HG03439 (cell line): ENCODE data around the gene PRR36.
"Not testable (repeated sequence)": the region's sequence is repeated elsewhere in the genome, so short reads cannot be mapped to it uniquely, and the experiment has no call there.

ENCODE experiments used
- ATAC-seq: cut with Tn5 transposase; IDR thresholded peaks from one replicate; pipeline ENCODE4 v1.9.1; 2021; ENCODE audit warnings: mild to moderate bottlenecking, moderate library complexity; ENCODE audit not compliant: unreplicated experiment

The PRR36 gene

DNA sequence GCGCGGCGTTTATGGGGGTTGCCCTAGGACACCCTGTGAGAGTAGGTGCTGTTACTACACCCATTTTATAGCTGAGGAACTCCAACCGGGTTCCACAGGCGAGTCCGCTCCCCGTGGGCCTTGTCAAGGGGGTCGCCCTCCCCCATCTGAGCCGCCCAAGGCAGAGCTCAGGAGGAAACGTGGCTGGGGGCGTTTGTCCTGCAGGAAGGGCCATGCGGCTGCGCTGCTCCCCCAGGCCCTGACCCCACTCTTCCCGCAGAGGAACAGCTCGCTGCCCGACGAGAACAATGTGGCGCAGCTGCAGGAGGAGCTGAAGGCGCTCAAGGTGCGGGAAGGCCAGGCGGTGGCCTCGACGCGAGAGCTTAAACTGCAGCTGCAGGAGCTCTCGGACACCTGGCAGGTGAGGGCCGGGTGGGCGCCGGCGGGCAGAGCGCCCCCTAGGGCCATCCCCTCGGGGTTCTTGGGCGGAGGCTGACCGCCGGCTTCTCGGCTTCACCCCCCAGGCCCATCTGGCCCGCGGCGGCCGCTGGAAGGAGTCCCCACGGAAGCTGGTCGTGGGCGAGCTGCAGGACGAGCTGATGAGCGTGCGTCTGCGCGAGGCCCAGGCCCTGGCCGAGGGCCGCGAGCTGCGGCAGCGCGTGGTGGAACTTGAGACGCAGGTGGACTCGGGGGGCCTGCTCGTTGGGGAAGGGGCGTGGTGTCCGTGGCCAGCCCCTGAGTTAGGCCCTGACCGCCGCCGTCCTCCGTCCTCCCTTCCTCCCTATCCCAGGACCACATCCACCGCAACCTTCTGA lies 12.4 kb downstream of the PRR36 start:
- ATAC-seq = no peak

DNA sequence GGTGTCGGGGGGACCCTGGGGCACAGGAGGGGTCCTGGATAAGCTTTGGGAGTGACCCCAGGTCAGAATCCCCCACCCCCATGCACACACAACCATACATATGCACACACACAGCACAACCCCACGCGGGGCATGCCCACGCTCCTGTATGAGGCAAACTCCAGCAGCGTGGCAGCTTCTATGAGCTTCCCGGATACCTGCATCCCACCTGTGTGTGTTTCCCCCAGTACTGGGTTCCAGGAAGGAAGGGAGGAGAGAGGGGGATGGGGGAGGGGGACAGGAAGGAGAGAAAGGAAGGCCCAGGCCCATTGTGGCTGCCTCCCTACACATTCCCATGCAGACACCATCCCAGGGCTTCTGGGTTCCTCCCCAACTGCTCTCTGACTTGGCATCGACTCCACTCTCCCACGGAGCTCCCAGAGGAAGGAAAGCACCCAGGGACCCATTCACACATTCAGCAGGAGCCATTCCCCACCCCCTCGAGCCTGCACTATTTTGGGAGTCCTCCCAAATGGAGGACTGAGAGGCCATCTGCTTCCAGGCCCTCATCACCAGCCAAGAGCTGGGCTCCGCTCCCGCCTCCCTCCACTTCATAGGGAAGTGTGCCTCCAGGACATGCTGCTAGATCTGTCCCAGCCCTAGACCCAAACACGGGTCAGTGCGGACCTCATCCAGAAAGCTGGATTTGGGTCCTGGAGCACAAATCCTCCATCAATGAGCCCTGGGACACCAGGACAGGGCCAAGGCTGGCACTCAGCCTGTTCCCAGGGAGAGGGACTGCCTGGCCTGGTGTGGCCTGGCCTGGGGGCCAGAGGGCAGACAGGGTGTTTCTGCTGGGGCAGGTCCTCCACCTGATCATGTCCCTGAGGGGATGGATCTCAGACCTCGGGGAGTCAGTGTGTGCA lies 13.2 kb downstream of the PRR36 start:
- ATAC-seq = no peak

DNA sequence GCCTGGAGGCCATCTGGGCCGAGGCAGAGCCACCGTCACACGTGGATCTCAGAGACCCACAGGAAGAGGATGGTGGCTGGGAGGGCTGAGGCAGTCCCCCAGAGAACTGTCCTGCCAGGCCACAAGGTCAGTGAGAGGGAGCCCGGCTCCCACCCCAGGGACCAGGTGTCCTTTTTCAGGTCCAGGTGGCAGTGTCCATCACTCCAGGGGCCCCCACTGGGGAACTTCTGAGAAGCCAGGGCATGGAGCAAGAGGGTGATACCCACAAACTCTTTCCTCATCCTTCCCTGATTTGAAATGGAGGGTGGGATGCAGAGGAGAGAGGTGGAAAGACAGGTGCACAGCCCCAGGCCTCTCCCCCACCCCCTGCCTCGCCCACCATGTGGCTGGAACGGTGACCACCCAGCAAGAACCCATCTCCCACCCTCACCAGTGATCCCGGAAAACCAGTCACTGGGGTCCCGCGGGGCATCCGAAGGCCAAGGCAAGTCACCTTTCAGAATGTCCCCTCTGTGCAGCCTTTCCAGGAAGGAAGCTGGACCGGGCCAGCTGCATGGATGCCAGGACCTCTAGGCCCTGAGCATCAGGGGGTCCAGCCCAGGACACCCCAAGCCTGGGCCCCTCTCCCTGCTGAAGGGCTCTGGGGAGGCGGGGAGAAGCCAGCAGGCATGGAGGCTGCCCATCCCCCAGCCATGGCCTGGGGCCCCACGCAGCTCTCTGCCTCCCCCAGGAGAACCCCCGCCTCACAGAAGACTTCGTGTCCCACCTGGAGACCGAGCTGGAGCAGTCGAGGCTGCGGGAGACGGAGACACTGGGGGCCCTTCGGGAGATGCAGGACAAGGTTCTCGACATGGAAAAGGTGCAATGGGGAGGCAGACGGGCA lies 14.1 kb downstream of the PRR36 start:
- ATAC-seq = no peak

DNA sequence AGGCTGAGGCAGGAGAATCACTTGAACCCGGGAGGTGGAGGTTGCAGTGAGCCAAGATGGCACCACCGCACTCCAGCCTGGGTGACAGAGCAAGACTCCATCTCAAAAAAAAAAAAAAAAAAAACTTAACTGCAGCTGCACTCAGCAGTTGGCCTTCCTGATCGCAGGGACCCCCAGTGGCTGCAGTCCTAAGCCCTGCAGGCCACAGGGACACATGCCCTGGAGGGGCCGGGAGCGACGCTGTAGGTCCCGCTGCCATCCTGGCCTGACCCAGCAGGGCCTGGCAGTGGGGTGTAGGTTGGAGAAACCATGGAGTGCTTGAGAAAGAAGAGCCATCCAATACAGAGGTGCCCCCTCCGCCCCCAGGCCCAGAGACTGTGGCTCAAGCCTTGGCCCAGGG lies 15.1 kb downstream of the PRR36 start:
- not testable (repeated sequence) for ATAC-seq

DNA sequence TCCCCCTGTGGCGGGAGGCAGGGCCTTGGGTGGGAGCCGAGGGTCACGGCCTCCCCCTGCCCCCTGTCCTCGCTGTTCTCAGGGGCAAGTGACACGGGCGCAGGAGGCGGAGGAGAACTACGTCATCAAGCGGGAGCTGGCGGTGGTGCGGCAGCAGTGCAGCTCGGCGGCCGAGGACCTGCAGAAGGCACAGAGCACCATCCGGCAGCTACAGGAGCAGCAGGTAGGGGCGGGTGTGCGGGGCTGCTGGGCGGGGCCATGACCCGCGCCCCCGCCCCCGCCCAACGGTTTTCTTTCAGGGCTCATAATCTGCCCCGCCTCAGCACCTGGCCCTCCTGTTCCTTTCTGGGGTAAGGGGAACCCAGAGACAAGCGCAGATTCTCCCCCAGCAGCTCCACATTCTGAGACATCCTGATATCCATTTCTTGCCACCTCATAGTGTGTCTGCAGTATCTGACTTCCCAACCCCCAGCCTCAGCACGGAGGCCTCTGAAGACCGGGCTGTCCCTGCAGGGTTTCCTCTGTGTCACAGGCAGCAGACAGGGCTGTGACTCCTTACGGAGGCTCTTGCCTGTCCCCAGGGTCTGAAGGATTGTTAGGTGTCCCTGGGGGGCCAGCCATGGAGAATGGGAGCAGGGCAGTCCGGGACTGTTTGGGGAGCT lies 15.9 kb downstream of the PRR36 start:
- no peak for ATAC-seq

DNA sequence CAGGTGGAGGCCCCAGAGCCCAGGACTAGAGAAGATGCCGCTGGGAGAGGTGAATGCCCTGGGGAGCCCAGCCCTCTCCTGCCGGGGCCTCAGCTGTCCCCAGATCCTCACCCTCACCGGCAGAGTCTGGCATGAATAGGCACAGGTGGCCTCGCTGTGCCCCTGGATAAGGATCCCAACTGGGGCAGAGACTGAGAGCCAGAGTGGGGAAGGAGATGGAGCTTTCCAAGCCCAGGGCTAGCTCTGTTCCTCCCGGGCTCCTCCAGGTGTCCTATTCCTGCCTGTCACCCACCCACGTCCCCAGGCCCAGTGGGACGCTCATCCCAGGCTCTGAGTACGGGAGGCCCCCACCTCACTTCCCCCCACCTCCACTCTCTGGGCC lies 16.5 kb downstream of the PRR36 start:
- ATAC-seq = no peak

DNA sequence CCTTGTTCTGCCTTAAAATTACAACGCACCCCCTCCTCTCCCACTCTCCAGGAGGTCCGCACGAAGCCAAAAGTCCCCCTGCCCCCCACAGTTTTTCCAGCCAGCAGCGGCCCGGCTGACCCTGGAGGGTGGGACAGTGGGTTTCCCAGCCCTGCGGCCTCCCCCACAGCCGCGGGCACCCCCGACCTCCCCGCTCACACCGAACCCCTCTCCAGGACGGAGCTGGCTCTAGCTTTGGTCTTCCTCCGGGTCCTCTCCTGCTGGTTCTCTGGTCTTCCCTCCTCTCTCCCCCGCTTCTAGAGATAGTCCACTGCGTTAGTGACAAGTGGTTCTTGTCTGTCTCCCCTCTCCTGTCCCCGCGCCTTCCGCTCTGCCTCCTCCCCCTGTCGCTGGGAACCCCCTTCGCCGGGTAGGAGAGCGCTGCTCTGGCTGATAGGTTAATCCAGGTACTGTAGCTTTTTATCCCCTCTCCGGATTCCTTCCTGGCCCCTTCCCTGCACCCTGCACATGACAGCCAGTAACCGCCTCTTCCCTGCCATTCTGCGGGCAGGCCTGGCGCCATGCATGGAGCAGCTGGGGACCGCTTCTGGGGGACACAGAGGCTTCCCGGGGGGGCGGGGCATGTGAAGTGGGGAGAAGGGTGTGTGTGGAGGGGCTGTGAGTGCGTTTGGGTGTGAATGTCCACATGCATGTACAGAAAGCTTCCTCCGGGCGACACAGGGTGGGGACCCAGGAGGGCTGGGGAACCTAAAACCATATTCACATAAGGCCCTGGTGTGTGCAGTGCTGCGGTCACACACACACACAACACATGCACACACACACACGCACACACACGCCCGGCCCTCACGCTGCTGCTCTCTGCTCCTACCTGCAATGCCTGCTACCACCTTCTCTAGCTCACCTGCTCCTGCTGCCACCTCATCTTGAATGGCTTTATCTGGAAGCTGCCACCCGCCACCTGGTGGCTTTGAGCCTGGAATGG lies 17.2 kb downstream of the PRR36 start:
- no peak for ATAC-seq

DNA sequence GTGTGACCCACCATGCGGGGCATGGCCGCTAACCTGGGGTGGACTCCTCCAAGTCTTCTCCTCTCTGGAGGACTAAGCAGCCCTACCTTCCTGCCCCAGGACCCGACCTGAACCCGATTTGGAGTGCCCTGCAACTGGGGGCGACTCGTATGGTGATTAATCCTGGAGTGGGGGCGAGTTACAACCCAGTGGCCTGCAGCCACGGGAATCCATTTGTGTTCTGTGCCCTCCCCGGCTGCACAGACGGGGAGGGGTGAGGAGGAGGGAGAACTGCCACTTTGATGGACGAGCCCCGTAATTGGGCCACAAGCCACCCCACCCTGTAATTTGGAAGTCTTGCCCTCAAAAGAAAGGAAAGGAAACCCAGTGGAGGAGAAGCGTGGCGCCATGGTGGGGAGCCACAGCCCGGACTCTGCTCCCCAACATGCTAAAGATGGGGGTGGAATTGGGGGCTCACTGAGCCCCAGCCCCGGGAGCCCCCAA lies 18.0 kb downstream of the PRR36 start:
- no peak for ATAC-seq

DNA sequence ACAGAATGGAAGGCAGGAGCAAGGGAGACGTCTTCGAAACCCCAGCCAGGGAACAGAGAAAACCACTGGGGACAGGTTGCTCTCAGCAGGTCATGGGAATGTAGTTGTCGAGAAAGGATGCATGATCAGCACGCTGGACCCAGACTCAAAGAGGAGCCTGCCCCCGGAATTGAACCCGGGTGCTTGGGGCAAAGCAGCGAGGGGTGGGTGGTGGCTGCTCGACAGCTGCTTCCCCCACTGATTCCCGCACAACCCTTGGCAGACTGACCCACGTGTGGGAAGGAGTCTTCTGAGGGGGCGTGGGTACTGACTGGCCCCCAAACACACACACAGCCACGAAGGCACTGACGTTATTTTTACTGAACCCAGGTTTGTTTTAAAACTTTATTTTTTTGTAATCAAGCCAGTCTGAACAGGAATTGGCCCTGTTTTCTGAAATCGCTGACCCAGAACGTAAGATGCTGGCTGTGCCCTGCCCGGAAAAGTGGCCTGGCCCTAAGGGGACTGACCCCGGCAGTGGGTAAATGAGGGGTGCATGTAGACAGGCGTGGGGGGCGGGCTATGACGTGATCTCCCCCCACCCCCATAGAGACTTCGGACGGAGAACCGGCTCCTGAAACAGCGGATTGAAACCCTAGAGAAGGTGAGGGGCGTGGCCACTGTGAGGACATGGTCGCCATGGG lies 18.6 kb downstream of the PRR36 start:
- ATAC-seq = no peak

DNA sequence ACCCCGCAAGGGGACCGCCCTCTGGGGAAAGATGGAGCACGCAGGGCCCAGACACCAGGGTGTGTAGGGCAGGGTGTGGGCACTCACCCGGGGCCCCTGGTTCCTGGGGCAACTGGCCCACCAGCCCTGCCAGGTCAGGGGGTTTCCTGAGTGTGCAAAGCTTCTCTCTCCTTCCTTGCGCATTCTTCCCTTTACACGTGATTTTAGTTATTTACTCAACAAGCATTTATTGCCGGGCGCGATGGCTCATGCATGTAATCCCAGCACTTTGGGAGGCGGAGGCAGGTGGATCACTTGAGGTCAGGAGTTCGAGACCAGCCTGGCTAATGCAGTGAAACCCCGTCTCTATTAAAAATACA lies 20.4 kb downstream of the PRR36 start:
- ATAC-seq = no peak

DNA sequence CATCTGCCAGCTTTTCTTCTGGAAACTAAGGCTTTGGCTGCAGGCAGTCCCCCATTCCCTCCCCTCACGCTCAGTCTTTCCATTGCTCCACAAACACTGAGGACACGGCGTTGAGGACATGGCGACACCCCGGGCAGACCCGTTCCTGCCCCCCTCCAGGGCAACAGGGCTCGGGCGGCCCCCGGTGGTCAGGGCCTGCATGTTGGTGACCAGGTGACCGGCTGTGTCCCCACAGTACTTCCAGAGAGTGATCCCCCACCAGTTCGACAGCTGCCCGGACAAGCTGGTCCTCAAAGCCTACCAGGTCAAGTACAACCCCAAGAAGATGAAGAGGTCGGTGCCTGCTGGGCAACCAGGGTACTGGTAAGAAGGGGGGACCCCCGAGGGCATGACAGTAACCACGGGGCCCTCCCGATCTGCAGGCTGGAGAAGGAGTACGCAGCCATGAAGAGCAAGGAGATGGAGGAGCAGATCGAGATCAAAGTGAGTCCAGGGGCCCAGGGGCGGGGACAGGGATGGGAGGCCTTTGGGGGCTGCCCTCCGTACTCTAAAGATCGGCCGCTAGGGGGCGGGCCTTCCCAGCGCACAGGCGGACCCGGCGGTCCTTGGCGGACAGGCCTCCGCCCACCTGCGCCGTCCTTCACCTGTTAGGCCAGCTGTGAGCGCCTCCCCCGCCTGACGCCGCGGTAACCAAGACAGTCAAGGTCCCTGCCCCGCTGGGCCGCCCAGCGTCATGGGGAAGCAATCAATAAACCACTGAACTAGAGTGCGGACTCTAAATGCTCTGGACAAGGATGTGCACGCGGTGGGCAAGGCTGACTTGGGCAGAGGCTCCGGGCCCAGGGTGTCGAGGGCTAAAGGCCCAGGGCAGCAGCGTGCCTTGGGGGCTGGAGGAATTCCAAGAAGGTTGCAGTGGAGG lies 21.1 kb downstream of the PRR36 start:
- ATAC-seq = no peak

DNA sequence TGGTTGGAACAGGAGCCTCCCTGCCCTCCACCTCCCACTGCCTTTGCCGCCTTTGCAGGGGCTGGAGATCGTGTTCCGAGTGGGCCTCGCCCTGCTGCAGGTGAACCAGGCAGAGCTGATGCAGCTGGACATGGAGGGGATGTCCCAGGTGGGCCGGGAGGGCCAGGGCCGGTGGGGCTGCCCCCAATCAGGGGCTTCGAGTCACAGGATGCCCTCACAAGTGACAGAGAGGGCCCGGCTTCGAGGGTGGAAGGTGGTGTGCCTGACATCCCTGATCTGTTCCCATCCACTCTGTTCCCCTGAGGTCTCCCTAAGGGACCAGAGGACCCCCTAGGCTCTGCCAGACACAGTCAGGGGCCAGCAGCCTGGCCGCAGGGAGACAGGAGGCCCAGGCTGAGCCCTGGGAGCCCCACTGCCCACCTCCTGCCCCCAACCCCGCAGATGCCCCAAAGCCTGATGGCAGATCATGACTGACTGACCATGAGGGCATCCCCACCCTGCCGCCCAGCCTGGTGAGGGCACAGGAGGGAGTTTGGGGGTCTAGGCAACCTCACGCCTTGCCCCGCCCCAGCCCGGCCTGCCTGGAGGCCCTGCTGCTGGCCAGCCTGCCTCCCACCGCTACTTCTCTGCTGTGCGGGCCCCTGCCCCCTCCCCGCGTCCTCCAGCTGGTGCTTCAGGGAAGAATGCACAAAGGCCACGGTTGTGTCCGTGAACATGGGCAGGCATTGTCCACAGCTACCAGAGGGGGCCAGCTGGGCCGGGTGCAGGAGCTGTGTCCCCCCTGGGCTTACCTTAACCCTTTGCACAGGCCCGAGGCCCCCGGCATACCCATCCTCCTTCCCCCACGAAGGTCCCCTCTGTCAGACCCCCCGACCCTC lies 22.3 kb downstream of the PRR36 start:
- no peak for ATAC-seq

DNA sequence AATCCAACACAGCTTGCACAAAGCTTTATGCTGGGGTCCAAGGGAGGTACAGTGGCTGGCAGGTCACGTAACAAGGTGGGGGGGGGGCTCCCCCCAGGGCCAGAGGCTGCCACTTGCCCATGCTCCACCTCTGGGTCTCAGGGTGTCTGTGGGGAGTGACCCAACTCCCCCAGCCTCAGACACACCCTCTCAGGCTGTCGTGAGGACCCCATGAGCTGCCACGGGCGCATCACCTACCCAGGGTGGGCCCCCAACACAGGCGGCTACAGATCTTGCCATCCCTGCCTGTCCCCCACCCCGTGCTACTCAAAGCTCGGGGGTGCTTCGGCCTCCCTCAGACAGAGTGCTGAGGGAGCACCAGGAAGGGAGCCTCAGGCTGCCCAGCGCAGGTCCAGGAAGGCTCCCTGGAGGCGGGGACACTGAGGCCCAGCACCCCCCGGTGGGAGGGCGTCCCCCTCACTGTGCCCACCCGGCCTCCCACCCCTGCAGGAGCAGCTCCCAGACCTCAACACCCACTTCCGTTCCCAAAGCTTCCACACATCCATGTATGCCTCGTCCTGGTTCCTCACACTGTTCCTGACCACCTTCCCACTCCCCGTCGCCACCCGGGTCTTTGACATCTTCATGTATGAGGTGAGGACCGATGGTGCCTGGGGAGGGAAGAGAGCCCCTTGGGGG lies 23.1 kb downstream of the PRR36 start:
- no peak for ATAC-seq

DNA sequence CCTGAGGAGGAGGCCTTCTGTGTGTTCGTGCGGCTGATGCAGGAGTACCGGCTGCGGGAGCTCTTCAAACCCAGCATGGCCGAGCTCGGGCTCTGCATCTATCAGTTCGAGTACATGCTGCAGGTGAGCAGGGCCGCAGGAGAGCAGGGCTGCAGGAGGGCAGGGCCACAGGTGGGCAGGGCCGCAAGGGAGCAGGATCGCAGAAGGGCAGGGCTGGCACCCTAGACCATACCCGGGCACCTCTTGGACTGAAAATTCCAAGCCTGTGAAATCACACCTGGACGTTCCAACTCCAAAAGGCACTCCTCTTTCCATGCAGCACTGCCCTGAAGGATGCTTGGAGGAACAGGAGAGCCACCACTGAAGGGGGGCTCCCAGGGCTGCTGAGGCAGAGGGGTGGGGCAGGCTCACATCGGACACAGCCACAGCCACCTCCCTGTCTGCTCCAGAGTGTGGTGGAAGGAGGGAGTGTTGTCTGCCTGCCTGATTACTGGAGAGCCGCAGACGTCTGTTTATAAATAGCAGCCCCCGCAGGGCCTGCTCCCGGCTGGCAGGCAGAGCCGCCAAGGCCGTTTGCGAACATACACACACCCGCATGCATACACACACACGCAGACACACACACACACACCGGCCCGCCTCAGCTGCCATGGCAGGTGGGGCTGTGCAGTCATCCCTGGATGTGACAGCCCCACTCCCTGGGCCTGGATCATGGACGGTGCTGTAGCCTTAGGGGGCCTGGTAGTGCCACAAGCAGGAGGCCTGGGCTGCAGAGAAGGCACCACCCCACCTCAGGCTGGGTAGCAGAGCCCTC lies 24.0 kb downstream of the PRR36 start:
- ATAC-seq = no peak

DNA sequence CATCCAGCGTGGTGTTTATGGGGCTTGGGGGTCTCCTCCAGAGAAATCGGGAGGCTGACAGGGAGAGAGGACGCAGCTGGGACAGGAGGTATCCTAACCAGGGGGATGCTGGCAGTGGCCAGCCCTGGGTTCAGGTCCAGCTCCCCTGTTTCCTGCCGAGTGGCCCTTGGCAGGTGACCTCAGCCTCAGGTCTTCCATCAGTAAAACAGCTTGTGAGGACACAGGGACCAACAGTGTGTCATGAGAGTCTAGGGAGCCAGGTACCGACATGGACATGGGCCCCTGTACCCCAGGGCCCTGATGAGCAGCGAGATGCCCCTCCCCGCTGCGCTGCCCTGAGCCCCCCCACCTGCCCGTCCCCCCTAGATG lies 24.6 kb downstream of the PRR36 start:
- no peak for ATAC-seq
